ENCODE measurements around the gene FRMD8. TPM values are rescaled to one million over a fixed set of nuclear protein-coding genes. Genes with fewer than 3 reads are reported as not detected.

FRMD8 gene
- total RNA-seq, 1 donor from 2014 or later: 37.1 TPM

GRCh38 chr11:65456418-65456817, 70.0 kb downstream of the FRMD8 start:
- no peak for ATAC-seq

GRCh38 chr11:65459552-65459951, 73.1 kb downstream of the FRMD8 start:
- peak; percentile 7 for ATAC-seq

Other genes starting within 250 kb of the FRMD8 start
- not detected for gene SPDYC, start 216.4 kb upstream of the FRMD8 start, total RNA-seq
- 510 TPM for gene CAPN1, start 204.7 kb upstream of the FRMD8 start, total RNA-seq
- gene POLA2, start 124.7 kb upstream of the FRMD8 start, total RNA-seq: 11.2 TPM
- gene CDC42EP2, start 71.8 kb upstream of the FRMD8 start, total RNA-seq: 0.92 TPM
- 30.4 TPM for gene DPF2, start 52.8 kb upstream of the FRMD8 start, total RNA-seq
- gene TIGD3, start 31.9 kb upstream of the FRMD8 start, total RNA-seq: 0.16 TPM
- 3.4 TPM for gene SLC25A45, start 4.0 kb upstream of the FRMD8 start, total RNA-seq
- 389 TPM for gene NEAT1, start 36.2 kb downstream of the FRMD8 start, total RNA-seq
- gene MALAT1, start 112.4 kb downstream of the FRMD8 start, total RNA-seq: 4,086 TPM
- 36.7 TPM for gene SCYL1, start 138.4 kb downstream of the FRMD8 start, total RNA-seq
- 20.9 TPM for gene LTBP3, start 171.7 kb downstream of the FRMD8 start, total RNA-seq
- gene ZNRD2, start 183.8 kb downstream of the FRMD8 start, total RNA-seq: 31.8 TPM
- gene FAM89B, start 185.9 kb downstream of the FRMD8 start, total RNA-seq: 25.9 TPM
- 52.6 TPM for gene EHBP1L1, start 189.4 kb downstream of the FRMD8 start, total RNA-seq
- gene KCNK7, start 209.2 kb downstream of the FRMD8 start, total RNA-seq: 20.2 TPM
- gene MAP3K11, start 227.6 kb downstream of the FRMD8 start, total RNA-seq: 32.4 TPM
- gene PCNX3, start 229.1 kb downstream of the FRMD8 start, total RNA-seq: 23.8 TPM